Gastroesophageal sphincter (tissue), 3 donors: ENCODE data around the gene TGFBR2.

Source experiments
- POLR2AphosphoS5 ChIP-seq: sonication (generic); formaldehyde crosslinking; IDR thresholded peaks from one replicate; pipeline ENCODE4 v1.6.1; 2017; ENCODE audit warnings: antibody characterized with exemption
- TF ChIP-seq, protein P1 (sequence below), 4 experiments: fragments of 200-600 bp in 2 of 4; fragments of 450-650 bp in 2 of 4; sonication (generic) in 1 of 4; IDR thresholded peaks; one replicate each; pipeline ENCODE4 v1.5.1; 2017 to 2019; ENCODE audit warnings: antibody characterized with exemption in 4 of 4, mild to moderate bottlenecking in 2 of 4, moderate library complexity in 2 of 4

DNA sequence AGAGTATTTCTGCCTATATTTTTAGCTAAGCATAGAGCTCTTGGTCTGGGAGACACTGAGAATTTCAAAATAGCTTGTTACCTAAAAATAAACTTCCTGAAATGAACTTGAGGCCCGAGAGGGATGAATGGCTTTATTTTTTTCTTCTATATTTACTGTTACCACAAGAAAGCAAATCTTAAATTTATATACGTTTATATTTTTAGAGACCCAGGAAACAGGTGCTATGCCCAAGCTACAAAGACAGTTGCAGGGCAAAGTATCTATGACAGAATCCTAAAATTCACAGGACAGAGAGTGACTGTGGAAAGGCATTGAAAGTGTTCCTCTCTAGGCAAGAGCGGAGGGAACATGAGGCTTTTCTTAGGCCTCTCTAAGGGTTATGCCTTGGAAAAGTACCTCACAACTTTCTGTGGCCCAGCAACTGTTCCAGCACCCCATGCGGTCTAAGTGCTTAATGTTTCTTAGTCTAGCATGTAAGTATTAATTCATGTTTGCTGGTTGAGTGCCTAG, 36.5 kb downstream of the TGFBR2 start:
- TF ChIP-seq, protein P1, sequence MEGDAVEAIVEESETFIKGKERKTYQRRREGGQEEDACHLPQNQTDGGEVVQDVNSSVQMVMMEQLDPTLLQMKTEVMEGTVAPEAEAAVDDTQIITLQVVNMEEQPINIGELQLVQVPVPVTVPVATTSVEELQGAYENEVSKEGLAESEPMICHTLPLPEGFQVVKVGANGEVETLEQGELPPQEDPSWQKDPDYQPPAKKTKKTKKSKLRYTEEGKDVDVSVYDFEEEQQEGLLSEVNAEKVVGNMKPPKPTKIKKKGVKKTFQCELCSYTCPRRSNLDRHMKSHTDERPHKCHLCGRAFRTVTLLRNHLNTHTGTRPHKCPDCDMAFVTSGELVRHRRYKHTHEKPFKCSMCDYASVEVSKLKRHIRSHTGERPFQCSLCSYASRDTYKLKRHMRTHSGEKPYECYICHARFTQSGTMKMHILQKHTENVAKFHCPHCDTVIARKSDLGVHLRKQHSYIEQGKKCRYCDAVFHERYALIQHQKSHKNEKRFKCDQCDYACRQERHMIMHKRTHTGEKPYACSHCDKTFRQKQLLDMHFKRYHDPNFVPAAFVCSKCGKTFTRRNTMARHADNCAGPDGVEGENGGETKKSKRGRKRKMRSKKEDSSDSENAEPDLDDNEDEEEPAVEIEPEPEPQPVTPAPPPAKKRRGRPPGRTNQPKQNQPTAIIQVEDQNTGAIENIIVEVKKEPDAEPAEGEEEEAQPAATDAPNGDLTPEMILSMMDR (IDR thresholded peaks at IDR 0.05), result no peak
- no peak for TF ChIP-seq POLR2AphosphoS5
